ENCODE results near the gene TCTN3. TPM values are rescaled to one million over a fixed set of nuclear protein-coding genes. Genes with fewer than 3 reads are reported as not detected.

Gene TCTN3
- total and polyA plus RNA-seq, 2 of the 13 experiments (the other 11 are each of a cell fraction or from before 2014, with no cell fraction given), result 53.3 to 60.0 TPM

DNA sequence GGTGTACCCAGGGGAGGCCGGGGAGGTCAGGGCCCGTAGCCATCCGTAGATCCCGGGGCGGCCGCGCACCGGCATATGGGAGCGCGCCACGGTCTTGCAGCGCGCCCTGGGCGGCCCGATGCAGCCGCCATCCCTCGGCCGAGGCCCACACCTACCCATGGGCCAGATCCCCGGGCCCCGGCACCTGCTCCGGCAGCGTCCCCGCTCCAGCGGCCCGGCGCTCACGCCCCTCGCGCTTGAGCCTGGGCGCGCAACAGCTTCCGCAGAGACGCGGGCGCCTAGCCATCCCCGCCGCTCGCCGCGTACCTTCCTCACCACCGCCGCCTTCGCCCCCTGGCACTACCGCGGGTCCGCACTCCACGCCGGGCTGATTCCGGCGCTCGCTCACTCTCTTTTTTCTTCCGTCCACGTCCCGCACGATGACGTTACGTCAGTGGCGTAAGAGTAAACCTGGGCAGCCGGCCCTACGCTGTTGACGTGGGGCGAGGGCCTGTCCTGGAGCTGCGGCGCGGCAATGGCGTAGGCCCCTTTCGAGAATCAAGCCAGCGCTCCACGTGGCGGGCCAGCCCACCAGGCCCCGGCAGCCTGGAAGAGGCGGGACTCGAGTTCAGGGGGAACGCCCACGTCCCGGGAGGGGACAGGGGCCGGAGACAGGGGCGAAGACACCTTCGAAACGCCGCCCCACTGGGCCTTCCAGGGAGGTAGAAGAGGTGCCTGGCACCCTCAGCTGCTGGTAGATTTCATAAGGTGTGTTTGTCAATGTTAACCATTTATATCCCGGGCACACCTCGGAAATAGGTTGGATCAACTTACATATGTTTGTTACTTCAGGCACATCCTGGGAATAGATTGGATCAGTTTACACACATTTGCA, 37.2 kb downstream of the TCTN3 start, which contains the start of gene ALDH18A1 (continued):
- TF ChIP-seq TRAFD1 (CRISPR knock-in tag; IDR thresholded peaks at IDR 0.05; ENCODE audit: borderline replicate concordance), result no peak
- TF ChIP-seq ZNF3 (CRISPR knock-in tag; IDR thresholded peaks at IDR 0.05), result no peak
- no peak for TF ChIP-seq TEAD2 (CRISPR knock-in tag; IDR thresholded peaks at IDR 0.05)
- TF ChIP-seq ZNF33B (CRISPR knock-in tag; IDR thresholded peaks at IDR 0.05), result 0 out of 2 replicates have a peak, but pooled peaks have one; percentile 13
- no peak for TF ChIP-seq ZNF251 (CRISPR knock-in tag; IDR thresholded peaks at IDR 0.05)
- peak; percentile 80; the same call in 1 of the 2 replicates for TF ChIP-seq ZNF329 (CRISPR knock-in tag; IDR thresholded peaks at IDR 0.05; ENCODE audit: low read depth)
- no peak for TF ChIP-seq NFRKB (IDR thresholded peaks at IDR 0.05)
- TF ChIP-seq GATA4 (IDR thresholded peaks at IDR 0.05; ENCODE audit: borderline replicate concordance, low read depth), result no peak
- TF ChIP-seq, protein P1, sequence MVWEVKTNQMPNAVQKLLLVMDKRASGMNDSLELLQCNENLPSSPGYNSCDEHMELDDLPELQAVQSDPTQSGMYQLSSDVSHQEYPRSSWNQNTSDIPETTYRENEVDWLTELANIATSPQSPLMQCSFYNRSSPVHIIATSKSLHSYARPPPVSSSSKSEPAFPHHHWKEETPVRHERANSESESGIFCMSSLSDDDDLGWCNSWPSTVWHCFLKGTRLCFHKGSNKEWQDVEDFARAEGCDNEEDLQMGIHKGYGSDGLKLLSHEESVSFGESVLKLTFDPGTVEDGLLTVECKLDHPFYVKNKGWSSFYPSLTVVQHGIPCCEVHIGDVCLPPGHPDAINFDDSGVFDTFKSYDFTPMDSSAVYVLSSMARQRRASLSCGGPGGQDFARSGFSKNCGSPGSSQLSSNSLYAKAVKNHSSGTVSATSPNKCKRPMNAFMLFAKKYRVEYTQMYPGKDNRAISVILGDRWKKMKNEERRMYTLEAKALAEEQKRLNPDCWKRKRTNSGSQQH (CRISPR knock-in tag; IDR thresholded peaks at IDR 0.05; ENCODE audit: low read depth), result no peak; the same call in 1 of the 2 replicates
- TF ChIP-seq ZNF441 (CRISPR knock-in tag; IDR thresholded peaks at IDR 0.05; ENCODE audit: borderline replicate concordance), result peak; percentile 75; the same call in 1 of the 2 replicates
- TF ChIP-seq HNRNPK (IDR thresholded peaks at IDR 0.05; ENCODE audit: low read depth, low read length, poor library complexity, severe bottlenecking), result no peak
- peak; percentile 60; the same call in 1 of the 2 replicates for TF ChIP-seq FOSL2 (CRISPR knock-in tag; IDR thresholded peaks at IDR 0.05)
- TF ChIP-seq ZFP41 (CRISPR knock-in tag; IDR thresholded peaks at IDR 0.05; ENCODE audit: borderline replicate concordance), result peak; percentile 49; the same call in 1 of the 2 replicates
- no peak for TF ChIP-seq PBX2 (CRISPR knock-in tag; IDR thresholded peaks at IDR 0.05)
- no peak for TF ChIP-seq SP1 (IDR thresholded peaks at IDR 0.05)
- peak; percentile 85 for TF ChIP-seq SP1 (CRISPR knock-in tag; IDR thresholded peaks at IDR 0.05)
- TF ChIP-seq AHDC1 (CRISPR knock-in tag; IDR thresholded peaks at IDR 0.05; ENCODE audit: borderline replicate concordance), result no peak; the same call in 1 of the 2 replicates
- no peak for TF ChIP-seq TSC22D2 (CRISPR knock-in tag; IDR thresholded peaks at IDR 0.05; ENCODE audit: borderline replicate concordance)
- 0 out of 2 replicates have a peak, but pooled peaks have one; percentile 56 for TF ChIP-seq YEATS2 (CRISPR knock-in tag; IDR thresholded peaks at IDR 0.05; ENCODE audit: borderline replicate concordance)

Measured in HepG2 (cell line).